Measurements from ENCODE around the gene RNF152.

DNA sequence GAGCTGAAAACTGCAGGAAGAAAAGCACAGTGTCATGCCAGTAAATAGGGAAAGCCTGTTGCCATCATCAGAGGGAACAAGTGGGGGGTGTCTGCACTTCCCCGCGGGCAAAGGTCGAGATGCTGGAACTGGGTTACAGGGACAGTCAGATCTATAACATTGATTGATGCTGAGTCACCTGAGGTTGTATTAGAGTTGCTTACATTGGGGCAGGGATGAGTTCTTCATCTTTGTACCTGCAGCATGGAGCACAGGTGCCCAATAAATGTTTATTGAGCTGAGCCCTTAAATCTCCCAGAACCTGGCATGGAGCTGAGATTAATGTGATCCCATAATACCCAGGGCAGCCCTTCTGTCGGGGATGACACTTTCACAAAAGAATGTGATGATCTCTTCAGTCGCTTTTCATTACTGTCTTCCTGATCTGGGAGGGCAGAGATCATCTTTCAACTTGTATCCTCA is 5.9 kb upstream of the RNF152 start:
- TF ChIP-seq, protein P1, sequence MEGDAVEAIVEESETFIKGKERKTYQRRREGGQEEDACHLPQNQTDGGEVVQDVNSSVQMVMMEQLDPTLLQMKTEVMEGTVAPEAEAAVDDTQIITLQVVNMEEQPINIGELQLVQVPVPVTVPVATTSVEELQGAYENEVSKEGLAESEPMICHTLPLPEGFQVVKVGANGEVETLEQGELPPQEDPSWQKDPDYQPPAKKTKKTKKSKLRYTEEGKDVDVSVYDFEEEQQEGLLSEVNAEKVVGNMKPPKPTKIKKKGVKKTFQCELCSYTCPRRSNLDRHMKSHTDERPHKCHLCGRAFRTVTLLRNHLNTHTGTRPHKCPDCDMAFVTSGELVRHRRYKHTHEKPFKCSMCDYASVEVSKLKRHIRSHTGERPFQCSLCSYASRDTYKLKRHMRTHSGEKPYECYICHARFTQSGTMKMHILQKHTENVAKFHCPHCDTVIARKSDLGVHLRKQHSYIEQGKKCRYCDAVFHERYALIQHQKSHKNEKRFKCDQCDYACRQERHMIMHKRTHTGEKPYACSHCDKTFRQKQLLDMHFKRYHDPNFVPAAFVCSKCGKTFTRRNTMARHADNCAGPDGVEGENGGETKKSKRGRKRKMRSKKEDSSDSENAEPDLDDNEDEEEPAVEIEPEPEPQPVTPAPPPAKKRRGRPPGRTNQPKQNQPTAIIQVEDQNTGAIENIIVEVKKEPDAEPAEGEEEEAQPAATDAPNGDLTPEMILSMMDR (IDR thresholded peaks at IDR 0.05) = no peak
- no peak for TF ChIP-seq POLR2A (IDR thresholded peaks at IDR 0.05)

All from thyroid gland (tissue), 4 donors.